GM21390 (cell line): ENCODE measurements around the gene DDN.

ENCODE experiments used
- ATAC-seq: cut with Tn5 transposase; IDR thresholded peaks from one replicate; pipeline ENCODE4 v1.9.1; 2021; ENCODE audit not compliant: unreplicated experiment

The DDN gene

DNA sequence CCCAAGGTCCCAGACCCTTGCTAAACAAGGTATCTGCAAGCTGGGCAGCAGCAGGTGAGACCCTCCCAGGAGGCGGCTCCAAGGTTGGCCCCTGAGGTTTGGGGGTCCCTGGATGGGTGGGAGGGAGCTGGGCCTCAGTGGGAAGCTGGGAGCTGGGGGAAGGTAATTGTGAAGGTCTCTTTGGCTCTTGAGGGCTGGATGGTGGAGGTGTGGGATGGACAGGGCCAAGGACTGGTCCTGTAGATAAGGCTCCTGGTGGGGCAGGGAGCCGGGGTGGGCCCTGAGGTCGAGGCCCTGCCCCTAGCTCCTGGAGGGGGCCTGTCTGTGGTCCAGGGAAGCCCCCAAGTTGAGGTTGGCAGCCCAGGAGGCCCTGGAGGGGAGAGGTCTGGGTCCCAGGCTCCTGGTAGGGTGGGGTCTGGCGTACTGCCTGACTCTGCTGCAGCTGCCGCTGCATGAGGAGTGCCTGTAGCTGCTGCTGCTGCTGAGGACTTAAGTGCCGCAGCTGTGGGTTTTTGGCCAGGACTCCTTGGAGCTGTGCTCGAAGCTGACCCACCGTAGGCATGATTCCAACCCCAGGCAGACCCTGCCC is 32.5 kb upstream of the DDN start:
- ATAC-seq: no peak

DNA sequence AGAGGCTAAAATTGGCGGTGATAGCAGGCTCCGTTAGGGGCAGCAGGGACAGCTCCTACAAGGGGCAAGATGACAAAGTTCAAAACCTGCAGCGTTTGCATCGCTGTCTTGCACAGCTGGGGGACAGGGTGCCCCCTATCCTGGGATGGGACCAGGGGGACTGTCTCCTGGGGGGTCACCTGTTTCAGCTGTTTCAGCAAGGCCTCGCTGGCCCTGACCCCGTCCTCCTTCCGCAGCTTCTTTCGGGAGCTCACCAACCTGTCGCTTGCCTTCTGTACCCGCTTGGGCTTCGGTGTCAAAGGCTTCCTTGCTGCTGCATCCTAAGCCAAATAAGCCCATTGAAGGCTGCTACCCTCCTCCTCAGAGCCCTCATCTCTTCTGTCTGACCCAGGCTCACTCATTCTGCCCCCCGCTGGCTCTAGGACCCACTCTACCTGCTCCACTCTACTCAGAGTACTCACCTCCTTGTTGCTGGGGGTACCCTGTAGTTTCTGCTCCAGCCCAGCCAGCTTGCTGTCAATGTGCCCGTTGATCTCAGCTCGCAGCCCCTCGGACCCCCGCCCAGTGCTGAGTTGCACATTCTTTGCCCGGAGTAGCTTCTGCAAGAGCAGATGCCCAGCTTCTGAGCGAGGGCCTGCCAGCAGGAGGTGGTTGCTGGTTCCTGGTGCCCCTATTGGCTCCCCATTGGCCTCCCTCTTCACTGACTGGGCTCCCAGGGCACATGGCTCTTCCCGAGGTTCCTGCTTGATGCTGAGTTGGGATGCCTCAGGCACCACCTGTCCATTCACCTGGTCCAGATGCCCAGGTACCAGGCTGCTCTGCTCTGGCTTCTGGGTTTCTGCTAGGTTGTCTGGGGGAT is 31.8 kb upstream of the DDN start:
- no peak for ATAC-seq

DNA sequence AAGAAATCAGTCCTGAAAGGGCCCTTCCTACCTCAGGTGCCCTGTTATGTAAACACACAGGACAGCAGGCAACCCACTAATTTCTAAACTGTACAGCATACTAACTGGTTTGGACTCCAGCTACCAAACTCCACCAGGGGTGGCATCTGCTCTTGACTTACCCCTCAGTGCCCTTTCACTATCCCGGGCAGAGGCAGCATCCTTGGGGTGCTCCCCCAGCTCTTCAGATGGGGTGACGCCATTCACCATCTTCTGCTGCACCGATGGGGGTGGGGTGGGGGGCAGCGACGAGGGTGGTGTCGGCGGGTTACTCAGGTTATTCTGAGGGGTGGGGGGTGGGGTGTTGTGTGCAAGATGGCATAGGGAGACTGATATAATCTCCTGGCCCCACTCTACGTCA is 30.9 kb upstream of the DDN start:
- ATAC-seq: no peak

DNA sequence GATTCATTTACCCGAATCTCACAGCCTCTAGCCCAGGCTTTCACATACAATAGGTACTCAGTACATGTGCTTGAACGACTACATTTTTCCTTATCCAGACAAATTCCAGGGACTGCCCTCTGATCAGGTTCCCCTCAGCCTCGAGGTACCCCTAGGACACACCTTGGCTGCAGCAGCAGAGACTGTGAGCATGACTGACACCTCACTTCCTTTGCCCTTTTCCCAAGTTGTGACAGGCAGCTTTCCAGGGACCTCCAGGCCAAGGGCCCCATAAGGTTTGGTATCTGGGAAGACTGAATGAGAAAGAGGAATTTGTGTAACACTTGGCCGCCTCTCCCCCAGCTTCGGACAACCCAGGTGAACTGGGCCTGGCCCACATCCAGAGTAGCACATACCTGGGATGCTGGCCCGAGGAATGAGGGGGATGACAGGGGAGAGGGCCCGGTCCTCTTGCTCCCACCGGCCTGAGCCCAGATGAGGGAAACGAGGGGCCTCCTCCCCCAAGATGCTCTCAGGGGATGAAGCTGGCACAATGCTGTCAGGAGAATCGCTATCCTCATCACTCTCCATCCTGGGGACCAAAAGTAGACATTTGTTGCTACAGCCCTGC is 29.6 kb upstream of the DDN start:
- ATAC-seq: no peak

DNA sequence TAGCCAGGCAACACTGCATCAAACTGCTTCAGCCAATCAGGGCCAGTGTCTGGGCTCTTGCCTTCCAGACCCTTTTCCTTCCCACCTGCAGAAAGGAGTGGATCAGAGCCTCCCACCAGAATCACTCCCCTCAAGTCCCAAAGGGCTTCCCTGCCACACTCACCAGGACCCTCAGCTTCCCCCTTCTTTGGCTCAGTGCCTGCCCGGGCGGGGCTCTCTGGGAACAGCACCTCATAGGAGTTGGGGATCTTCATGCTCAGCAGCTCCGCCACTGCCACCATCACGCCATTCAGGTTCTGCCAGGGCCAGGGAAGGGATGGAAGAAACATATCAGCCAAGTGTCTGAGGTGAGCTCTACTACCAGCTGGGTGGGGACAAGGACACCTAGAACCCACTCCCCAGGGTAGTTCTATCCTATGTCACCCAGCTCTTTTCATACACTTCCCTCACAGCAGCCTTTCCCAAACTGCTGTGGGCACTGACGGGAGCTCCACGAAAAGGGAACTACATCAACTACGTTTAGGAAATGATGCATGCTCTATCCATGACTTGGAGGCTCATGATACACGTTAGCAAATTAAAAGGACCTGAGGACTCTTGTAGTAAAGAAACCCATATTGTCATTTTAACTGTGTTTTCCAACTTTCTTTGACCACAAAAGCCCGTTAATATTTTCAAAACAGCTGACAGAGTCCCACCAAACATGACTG is 28.8 kb upstream of the DDN start:
- no peak for ATAC-seq

DNA sequence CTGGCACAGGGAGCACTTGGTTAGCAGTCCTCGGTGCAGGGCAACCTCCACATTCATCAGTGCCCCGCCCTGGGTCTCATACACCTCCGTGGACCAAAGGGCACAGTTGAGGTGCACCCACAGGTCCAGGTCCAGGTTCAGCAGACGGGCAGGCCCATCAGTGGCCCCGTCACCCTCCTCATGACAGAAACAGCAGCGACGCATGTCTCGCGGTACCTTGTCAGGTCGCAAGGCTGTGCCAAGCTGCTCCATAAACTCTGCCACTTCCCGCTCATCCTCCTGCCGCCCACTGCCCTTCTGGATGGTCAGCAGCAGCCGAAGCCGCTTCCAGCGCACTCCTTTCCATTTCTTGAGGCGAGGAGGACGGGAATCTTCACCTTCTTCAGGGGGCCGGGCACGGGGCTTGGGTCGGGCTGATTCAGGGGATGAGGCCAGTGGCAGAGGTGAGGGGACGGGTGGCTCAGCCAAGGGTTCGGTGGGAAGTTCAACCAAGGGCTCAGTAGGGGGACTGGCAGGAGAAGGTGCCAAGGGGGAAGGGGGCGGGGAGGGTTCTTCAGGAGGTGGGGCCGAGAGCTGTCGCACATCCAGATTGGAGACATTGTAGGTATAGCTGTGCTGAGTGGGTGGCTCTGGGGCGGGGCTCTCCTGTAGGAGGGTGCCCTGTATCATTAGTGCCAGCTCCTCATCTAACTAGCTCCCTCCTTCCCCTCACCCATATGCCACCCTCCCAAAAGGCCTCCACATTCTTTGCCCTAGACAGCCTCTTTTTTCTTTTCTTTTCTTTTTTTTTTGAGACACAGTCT is 27.7 kb upstream of the DDN start:
- no peak for ATAC-seq

DNA sequence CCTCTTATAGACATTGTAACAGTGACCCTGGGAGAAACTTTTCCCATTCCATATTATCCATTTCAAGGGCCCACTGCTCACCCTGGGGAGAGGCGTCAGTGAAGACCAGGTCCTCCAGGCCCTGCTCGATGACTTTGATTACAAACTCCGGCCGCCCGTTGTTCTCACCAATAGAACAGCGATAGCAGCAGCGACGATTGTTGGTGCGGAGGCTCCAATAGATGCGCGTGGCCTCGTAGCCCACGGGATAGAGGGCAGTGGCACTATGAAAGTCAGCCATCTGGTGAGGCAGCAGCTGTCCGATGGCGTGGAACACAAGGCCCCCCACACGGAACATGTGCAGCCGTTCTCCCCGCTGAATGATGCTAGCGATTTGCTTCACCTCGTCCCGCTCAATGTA is 26.9 kb upstream of the DDN start:
- ATAC-seq: no peak

DNA sequence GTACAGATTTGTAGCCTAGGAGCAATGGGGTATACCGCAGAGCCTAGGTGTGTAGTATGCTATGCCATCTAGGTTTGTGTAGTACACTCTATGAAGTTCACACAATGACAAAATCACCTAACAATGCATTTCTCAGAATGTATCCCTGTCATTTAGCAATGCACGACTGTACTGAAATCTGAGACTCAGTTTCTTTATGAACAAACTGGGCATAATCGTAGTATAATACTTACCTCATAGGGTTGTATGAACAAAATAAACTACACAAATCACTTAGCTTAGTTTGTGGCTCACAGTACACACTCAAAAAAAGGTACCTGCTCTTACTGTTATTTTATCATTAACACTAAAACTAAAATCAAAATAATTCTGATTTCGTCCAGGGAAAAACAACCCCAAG is 26.3 kb upstream of the DDN start:
- ATAC-seq: no peak

DNA sequence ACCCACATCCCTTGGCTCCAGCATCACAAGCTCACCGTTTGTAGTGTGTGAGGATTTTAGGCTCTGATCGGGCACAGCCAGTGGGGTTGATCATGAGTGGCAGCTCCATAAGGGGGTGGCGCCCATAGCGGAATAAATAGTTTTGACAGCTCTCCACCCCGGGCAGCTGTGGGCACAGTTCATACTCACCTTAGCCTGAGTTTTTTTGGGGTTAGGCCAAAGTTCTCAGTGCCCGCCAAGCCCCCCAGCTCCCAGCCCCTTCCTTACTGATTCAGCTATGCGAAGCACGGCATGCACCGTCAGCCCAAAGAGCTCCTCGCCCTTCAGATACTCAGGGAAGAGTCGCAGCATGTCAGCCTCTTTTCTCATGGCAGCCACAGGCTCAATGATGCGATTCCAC is 25.4 kb upstream of the DDN start:
- ATAC-seq: no peak

DNA sequence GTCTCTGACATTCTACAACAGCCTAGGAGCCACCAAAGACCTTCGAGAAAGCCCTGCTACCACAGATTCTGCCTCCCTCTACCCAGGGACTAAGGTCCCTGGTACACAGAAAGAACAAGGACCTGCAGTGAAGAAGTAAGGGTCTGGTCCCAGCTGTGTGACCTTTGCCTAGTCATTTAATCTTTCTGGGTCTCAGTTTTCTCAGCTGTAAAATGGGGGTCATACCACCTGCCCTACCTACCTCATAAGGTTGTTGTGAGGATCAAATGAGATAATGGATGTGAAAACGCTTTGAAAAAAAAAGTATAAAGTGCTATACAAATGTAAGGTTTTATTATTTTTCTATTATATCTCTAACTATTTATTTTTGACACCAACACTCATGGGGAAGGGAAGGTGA is 24.6 kb upstream of the DDN start:
- ATAC-seq: no peak

DNA sequence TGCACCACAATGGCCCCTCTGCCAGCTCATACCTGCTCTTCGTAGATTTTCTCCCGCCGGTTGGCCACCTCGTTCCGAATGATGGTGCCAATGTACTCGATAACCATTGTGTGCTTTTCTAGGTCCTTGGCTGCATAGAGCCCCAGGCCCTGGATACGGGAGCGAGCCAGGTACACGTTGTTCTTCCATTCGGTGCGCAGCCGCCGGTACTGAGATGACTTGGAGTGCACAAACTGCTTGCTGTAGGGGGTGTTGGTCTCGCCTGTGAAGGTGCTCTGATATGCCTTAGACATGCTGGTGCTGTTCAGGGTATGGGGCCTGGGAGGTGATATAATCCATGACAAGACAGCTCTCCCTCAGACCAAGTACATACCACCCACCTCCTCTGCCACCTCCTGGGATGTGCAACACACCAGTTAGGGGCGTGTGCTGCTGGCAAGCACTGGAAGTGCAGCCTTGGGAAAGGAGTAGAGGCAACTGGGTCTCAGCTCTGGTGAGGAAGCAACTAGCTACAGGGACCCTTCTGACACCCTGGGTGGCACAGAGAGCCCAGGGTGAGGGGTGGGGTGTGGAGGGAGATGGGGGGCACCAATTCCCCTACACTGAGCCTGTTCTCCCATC is 23.5 kb upstream of the DDN start:
- ATAC-seq: no peak

DNA sequence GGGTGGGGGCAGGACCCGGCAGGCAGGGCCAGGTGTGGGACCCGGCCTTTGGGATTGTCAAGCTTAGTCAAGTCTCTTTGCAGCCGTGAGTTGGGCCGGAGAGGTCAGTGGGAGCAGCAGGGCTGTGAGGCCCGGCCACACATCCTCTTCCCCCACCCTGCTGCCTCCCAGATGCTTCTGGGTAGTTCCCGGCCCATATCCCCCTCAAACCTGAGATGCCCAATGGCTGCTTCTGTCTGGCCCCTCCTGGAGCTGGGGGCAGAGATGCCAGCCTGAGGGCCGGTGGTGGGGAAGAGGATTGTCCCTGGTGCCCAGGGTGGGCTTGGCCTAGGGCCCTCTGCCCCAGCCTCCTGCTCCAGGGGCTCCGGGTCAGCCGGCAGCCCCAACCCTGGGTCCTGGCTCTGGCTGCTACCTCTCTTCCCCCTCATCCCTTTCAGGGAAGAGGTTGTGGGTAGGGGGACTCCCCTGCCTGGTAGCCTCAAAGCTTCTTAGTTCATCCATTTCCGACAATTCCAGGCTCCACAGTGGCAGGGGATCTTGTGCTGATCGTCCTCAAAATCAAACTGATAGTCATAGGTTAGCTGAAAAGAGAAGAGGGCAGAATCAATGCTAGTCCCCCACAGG is 22.2 kb upstream of the DDN start:
- ATAC-seq: no peak

DNA sequence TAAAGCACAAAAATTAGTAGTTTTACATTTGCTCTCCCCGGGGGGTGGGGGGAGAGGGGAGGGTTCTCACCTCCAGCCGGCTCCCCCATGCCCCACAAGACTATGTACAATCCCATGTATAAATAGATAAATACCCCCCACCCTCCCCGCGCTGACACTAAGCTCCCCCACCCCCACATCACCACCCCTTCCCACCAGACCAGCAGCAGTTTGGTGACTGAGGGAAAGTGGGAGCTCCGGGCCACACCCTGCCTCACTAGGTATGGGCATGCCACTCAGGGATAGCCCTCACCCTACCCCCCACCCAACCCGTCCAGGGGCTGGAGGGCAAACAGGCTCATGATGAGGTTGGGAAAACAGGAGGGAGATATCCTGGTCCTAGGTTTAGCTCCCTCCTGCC is 21.3 kb upstream of the DDN start:
- no peak for ATAC-seq

DNA sequence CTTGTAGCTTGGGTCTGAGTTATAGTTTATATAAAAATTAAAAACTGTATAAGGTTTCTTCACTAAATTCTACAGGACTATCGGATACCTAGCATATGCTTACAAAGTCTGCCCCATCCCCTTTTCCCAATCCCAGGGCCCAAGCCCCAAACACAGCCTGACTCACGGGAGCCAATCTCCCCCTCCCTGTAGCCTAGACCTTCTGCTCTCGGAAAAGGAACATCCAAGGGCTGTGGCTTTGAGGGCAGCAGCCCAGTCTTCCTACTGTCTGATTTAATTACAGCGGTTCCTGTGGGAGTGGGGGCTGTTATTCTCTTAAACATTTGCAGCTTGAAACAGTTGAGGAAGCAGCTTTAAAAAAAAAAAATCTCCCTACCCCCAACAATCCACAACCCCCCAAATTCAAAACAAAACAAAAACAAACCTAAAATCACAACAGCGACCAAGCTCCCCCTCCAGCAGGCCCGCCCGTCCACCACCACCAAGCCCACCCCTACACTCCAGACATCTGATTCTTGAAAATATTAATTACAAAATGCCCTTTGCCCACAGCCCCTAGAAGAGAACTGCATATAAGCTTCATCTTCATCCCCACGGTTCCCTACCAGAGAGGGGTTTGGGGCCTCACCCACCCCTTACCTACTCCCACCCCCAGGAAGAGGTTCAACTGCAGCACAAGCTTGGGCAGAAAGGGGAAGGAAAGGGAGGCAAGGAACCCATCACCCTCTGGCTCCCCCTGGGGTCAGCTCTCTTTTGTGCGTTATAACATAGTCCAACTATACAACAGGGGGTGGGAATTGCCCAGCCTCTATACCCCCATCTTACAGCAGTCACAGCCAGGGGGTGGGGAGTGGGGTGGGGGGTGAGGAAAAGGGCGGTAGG is 20.5 kb upstream of the DDN start:
- no peak for ATAC-seq

DNA sequence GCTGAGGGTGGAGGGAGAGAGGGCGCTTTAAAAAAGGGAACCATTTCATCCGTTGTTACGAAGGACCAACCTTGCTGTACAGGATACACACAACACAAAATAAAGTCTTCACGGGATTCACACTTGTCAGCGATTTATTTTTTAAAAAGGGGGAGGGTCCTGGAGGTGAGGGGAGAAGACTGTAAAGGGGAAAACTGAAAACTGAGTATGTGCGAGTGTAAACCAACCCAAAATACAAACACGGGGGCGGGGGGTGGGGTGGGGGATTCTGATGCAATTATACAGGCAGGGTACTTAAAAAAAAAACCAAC is 19.9 kb upstream of the DDN start:
- peak; percentile 27 for ATAC-seq

DNA sequence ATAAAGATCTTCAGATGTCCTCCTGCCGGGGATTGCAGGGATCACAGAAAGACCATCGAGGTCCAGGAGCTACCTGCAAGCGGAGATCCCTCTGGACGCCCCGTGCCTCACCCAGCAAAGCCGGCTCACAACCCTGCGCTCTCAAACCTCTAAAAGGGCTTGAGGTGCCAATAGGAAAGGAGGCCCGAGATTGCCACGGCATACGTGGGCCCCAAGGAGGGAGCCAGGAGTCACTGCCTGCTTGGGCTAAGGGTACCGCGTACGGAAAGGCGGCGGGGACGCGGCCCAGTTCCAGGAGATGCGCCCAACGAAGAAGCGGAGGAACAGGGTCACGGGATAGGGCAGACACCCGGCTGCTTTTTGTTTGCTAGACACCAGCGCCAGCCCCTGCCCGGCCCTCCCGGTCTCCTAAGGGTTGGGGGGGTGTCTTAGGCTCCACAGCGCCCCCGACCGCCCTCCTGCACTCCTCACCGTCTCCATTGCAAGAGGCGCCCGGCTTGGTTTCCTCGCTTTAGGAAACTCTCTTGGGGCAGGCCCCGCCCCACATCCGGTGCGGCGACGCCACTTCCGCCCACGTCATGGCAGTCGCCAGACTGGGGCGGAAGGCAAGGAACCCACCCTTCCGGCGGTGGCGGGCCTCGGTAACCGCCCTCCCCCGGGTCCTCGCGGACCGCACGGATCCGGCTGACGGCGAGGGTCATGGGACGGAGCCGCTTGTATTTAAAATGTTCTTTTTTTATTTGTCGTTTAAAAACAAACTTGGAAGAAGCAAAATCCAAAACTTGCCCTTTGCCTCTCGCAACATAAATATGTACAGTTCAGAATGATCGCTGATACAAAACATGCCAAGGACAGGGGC is 19.3 kb upstream of the DDN start, which contains the start of gene PRKAG1:
Gene PRKAG1 (minus strand): TSS at position 516 of the 859 bp plus-strand sequence. CDS start 36 bp downstream, at position 480.
- peak; percentile 90 for ATAC-seq

DNA sequence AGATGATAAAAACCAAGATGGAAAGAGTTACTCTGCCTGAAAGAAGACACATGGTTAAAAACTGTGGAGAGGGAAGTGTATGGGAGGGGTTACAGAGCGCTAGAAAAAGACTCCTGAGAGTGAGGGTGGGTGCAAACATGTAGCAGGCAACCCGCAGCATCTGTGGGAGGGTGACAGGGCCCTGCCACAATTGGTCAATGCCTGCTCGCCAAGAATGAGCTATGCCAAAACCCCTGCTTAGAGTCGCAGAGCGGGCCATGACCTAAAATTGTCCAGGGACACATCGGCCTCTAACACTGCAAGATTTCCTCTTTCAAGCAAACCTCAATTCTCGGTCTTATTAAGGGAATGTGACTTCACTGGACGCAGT is 18.7 kb upstream of the DDN start:
- peak; percentile 13 for ATAC-seq

DNA sequence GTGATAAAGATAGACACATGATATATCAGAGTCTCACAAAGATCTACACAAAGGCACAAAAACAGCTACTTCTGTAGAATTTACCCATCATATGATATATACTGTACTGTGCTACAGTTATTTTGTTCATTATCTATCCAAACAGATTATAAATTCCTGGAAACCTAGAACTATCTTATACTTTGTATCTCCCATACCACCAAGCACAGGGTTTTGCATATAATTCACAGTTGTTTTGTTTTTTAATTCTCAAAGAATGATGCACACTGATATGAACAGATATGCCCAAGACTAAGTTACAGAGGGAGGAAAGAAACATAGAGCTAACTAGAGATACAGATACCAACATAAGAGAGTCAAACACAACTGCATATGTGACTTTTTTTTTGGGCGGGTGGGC is 16.0 kb upstream of the DDN start:
- ATAC-seq: no peak
